GM21423 (cell line): ENCODE data around the gene PPP1R1B.

Experiments
- ATAC-seq: cut with Tn5 transposase; IDR thresholded peaks from one replicate; pipeline ENCODE4 v1.9.1; 2021; ENCODE audit warnings: mild to moderate bottlenecking, moderate library complexity; ENCODE audit not compliant: unreplicated experiment

The PPP1R1B gene

DNA sequence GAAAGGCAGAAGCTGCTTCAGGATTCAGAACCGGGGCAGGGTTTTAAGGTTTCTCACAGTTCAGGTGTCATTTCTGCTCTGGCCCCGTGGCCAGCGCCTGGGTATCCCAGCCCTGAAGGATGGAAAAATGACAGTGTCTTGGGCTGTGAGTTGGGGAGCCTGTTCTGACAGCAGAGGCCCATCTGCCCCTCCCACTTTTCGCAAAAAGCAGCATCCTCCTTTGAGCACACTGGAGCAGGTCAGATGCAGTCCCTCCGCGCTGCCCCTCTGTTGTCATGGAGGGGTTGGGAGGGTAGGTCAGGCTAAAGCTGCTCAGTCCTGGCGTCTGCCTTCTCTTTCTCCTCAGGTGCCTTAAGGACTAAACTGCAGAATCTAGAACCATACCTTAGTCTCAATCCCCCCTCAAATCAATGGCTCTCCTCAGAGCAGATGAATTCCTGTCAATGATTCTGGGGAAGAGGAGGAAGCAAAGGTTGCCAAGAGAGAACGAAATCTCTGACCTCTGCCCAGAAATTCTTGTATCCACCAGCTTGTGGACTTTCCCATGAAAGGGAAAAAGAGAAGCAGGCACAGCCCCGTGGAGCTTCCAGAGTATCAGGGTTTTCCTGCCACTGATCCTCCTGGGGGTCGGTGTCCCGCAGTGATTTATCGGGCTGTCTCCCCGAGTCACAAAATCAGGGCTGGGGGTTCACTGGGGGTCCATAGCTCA, 26.3 kb upstream of the PPP1R1B start:
- no peak for ATAC-seq

DNA sequence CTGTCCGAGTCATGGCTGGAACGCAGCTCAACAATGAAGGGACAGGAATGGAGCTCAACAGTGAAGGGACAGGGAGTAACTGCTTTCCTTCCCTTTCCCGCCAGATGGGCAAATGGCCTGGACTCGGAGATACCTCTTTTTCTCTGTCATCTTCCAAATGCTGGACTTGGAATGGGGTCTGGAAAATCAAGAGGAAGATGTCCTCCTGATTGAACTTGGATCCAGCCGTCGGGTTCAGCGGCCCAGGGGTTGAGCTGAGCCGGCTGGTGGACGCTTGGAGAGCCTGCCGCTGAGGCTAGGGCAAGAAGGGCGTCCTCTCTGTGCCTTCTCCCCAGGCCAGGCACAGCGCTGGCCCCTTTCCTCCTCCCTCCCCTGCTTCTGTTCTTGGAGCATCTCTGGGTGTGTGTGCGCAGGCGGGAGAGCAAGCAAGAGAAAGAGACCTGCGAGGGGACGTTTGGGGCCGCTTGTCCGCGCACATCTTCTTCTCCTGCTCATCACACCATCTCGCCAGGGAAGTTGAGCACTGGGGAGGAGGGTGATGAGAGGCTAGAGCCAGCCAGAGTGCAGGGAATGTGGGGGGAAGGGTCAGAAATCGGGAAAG, 25.7 kb upstream of the PPP1R1B start:
- ATAC-seq, result no peak

DNA sequence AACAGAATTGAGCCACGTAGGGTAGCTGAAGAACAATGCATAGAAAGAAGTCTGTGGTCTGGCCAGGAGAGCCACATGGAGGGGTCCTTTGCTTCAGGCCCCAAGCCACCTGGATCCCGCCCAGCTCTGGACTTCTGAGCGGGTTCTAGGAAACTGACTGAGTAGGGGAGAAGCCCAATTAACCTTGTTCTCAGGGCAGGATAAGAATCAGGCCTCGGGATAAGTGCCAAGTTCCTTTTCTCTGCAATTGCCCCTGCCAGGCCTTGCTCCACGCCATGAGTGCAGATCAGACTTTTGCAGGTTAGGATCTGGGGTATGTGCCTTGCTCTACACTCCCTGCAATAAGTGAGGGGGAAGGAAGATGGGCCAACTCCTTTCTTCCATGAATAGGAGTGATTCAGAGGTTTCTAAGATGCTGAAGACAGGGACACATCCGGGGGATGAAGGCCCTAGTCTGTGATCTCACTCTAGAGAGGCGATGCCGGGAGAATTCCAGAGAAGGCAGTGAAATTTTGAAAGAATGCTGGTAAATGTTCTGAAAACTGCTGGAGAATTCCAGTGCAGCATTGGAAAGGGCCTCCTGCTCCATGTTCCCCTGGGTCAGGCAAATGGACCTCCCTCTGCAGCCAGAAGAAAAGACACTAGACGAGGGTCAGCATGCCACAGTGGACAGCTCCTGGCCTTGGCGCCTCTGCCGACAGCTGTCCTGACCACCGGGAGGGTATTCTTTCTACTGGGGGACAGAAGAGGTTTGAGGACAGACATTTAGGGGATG, 24.8 kb upstream of the PPP1R1B start:
- no peak for ATAC-seq

DNA sequence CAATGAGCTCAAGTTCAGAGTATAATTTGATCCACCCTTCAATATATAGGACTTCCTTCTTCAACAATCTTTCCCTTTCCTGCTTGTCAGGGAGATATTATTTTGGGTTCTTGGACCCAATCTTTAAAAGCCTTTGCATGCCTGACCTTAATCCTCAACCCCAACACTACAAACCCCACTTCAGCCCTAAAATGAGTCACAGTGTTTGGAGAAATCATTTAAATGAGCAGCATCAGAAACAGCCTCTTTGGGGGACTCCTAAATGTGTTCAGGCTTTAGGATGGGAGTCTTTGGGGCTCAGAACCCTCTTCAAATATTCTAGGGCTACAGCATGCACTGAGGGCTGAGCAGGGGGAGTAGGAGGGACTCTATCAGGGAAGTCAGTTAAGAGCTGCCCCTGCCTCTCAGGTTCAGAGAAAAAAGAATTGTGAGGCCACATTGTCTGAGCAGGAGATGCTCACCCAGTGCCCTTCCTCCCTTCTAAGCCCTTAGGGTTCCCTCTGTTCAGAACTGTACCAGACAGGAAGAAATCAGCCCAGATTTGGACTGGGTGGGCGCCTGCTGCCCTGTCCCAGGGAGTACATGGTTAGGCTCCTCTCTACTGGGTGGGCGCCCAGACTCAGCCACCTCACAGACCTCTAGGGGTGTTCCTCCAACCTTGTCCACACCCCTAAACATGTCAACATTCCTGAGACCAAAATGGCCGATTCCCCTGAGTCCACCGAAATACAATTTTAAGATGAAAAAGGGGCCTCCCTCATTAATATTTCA, 24.0 kb upstream of the PPP1R1B start:
- no peak for ATAC-seq

DNA sequence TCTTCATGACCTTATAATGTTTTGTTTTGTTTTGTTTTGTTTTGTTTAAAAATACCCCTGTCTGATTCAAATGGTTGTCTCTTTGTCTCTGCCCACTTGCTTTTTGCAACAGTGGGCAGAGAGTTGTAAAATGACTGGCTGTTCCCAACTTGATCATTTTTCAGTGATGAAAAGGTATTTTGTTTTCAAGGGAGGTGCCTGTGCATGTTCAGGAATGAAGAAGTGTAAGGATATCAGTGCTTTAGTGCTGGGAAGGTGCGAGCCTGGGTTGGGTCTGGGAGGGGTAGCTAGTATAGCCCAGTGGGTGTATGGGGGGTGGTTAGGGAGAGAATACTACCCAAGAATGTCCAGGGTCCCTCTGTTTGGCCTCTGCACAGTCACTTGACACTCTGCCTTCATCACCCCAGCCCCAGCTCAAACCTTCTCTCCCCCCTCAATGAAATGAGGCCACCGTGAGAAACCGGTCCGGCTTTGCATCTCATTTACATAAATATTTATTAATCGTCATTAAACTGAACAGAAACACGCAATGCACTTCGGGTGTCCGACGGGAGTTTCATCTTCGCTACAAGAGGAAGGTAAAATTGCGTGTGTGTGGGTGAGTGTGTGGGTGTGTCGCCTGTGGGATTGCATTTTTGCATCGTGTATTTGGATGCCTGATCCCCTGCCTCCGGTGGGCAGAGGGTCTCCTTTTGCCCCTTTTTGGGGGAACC, 23.3 kb upstream of the PPP1R1B start:
- ATAC-seq, result no peak

DNA sequence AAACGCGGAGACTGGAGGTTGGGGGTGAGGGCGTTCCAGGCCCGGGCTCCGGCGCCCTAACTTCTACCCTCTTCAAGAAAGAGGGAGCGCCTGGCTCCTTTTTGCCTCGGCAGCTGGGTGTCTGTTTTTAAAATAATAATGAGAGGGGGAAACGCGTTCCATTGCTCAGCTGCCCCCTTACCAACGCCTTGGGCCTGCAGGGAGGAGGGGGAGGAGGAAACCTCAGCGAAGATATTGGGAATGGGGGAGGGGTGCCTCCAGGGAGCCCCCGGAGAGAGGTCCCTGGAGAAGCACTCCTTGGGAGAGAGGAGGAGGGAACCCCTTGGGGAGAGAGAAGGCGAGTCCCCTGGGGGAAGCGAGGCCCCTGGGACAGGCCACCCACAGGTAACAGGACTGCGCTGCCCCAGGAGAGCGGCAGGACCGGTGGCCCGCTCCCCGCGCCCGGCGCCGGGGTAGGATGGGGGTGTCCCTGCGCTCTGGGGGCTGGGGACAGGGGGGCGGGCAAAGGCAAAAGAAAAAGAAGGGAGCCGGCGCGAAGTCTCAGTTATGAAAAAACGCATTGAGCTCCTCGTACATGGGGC, 21.8 kb upstream of the PPP1R1B start:
- no peak for ATAC-seq

DNA sequence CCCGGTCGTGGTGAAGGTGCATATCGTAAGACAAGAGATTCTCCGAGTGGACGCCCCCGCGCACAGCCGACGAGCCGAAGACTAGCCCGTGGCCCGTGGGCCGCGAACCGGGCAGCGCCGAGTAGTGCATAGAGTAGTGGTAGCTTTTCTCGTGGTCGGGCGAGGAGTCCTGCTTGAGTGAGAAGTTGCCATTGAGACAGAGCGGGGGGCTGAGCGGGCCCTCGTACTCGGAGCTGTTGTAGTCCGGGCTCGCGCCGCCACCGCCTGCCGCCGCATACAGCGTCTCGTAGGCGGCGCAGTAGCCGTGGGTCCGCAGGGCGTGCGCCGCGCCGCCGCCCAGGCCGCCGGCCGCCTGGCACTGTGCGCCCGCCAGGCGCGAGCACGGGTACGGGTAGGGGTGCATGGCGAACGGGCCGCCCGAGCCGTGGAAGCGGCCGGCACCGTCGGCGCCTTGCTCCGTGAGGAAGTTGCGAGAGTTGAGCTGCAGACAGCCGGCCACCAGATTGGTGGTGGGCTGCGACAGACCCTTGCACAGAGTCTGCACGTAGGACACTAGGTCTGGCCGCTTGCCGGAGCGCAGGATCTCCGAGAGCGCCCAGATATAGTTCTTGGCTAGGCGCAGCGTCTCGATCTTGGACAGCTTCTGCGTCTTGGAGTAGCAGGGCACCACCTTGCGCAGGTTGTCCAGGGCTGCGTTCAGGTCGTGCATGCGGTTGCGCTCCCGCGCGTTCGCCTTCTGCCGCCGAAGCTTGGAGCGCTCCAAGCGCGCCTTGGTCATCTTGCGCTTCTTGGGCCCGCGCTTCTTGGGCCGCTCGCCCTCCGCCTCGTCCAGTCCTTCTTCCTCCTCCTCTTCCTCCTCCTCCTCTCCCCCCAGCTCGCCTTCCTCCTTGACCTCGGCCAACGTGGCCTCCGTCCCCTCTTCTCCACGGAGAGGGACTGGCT, 21.0 kb upstream of the PPP1R1B start:
- ATAC-seq, result no peak

DNA sequence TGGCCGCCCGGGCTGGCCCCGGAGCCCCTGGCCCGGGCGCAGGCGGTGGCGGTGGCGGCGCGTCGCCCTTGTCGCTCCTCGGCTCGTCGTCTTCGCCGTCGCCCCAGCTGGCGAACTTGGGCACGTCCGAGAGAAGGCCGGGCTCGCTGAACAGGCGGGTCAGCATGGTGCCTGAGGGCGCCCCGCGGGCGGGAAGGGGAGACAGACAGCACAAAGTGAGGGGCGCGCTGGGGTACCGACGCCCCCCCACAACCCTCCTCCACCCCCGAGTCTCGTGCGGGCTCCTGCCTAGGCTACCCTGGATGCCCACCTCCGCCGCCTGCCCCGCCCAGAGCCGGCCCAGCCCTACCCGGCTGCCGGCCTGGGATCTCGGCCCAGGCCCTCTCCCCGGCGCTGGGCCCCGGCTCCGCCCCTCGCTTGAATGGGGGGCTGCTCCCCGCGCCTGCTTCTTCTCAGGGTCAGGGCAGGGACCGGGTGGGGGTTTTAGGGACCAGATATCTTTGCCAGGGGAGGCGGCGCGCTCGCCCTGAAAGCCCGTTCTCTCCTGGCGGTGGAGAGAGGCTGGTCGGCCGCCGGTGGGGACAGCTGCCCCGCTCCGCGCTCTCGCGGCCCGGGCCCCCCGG, 20.2 kb upstream of the PPP1R1B start:
- ATAC-seq, result no peak

DNA sequence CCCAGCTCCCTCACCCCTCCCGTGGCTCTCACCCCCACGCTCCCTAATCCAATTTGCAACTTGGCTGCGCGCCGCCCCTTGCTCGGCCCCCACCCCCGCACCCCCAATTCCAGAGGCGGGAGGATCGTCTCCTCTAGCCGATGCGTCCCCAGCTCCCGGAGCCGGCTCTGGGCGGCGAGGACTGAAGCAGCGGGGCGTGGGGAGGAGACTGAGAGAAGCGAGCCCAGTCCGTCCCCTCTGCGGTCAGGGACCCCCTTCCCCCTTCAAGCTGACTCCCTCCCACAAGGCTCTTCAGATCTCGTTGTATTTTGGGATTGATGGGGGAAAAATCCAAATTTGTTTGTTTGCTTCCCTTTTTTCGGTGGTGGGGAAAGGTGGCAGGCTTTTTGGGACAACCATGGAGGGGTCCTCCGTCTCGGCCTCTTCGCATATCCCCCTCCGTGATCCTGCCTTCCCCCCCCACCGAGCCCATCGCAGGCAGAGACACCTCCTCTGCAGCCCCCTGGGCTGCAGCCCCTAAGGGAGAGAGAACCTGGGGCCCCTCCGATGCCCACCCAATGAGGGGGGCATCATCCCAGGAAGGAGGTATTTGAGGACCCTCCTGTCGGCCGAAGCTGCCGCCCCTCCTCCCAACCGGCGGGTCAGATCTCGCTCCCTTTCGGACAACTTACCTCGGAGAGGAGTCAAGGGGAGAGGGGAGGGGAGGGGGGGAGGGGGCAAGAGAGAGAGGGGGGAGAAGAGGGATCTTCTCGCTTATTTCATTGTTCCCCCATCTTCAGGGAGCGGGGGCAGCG, 19.5 kb upstream of the PPP1R1B start:
- no peak for ATAC-seq

DNA sequence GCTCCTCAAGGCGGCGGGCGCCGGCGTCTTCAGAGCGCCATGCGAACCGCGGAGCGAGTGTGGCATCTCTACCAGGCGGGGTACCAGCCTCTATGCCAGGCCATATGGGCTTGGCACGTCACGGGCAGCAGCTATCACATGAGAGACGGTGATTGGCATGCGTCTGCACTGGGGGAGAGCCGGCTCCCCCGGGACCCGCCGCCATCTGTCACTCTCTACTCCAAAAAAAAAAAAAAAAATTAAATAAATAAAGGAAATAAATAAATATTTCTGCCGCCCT, 19.0 kb upstream of the PPP1R1B start, which contains the start of gene NEUROD2:
TSS of gene NEUROD2 (minus strand) at position 70 of the 280 bp plus-strand sequence. CDS start 1,321 bp downstream, outside the sequence.
- no peak for ATAC-seq

DNA sequence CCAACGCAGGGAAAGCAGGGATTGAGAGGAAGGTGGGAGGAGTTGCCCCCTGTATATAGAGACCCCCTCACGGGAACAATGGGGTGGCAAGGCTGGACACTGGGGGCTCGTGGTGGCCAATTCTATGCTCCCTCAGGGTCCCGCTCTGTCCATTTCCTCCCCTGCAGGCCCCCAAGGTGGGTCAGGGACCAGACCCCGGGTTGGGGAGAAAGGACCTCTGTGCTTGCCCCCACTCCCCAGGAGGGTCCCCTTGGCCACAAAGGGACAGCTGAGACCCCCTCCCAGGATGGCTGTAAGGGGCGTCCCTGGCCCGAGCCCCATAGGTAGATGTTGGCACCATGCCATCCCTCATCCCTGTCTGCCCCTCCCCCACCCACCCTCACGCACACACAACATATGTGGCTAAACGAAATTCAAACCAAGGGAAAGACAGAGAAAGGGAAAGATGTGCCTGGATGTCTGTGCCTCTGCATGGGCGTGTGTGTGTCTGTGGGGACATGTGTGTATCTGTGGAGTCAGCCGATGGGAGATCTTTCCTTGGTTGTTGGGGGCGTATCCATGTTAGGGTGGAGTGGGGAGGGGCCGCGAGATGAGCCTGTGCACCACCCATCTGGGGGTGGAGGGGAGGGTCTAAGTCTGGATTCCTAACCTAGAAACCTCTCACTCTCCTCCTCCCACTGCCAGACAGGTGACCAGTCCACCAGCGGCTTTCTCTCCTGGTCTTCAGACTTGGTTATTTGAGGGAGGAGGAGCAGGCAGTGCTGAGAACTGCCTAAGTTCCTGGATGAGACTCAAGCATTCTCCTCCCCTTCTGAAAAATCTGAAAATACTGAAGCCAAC, 18.4 kb upstream of the PPP1R1B start:
- ATAC-seq, result no peak

DNA sequence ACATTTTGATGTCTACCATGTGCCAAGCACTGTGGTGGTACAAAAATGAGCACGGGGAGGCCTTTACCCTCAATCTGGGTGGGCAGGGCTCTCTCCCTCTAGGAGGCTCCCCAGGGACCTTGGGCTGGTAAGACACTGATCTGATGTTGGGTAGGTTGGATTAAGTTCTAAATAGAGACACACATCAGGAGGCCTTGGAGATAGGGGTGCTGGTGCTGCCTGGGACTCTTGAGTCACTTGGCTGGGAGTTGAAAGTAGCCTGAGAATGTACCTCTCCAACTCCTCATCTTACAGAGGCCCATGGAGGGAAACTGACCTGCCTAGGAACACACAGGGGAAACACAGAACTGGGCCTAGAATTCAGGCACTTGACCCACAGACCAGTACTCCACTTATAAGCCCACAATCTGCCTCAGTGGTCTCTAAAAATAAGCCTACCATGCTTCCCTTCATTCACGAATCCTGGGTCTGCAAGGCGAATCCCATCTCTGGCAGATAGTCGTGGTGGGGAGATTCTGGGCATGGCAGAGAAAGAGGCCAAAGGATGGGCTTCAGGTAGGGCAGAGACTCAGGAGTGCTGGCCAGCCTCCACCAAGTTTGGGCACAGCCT, 17.2 kb upstream of the PPP1R1B start:
- no peak for ATAC-seq

DNA sequence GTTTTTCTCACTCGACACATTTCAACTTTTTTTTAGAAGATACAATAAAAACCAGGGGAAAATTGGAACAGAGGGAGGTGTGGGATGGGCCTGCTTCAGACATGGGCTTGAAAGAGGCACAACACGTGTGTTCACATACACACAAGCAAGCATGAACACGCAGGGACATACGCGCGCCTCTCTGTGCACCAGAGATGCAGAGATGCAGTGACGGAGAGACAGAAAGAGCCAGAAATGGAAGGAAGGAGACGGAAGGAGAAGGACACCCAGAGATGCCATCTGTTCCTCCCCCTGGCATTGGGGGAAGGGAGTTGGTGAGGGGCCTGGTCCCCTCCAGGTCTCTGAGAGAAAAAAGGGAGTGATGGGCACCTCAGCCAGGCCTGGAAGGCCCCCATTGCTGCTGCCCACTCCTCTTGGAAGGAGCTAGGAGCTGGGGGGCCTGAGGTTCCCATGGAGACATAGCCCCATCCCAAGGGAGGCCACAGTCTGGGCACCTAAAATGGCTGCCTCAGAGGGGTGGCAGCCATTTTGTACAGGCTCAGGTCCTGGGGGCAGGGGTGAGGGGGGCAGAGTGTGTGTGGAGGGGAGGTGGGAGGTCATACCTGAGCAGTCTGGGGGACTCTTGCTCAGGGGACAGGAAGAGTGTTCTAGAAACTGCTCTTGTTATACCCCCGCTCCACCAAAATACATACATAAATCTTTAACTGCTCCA, 15.2 kb upstream of the PPP1R1B start:
- no peak for ATAC-seq

DNA sequence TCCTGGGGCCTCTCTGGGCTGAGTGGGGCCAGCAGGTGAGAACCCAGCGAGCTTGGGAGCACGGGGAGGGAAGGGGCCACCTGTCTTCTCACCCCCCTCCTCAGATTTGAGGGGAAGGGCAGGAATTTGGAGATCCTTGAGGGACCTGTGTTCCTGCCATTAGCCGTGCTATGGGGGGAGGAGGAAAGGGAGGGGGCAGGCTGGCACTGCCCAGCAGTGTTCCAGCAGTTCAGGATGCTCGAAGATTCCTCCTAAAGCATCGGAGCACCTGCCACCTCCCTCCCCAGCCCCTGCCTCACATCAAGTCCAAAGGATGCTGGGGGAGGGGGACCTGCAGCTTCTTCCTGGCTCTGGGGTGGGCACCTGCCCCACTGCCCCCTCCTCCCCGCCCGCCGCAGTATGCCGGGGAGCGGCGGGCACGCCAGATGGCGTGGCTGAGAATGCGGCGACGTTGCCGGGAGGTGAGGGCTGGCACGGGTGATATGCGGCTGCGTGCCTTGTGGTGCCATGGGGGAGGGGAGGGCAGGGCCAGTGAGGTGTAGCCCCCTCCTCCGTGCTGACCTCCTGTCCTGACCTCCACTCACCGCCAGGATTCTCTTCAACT, 14.4 kb upstream of the PPP1R1B start:
- ATAC-seq, result no peak

DNA sequence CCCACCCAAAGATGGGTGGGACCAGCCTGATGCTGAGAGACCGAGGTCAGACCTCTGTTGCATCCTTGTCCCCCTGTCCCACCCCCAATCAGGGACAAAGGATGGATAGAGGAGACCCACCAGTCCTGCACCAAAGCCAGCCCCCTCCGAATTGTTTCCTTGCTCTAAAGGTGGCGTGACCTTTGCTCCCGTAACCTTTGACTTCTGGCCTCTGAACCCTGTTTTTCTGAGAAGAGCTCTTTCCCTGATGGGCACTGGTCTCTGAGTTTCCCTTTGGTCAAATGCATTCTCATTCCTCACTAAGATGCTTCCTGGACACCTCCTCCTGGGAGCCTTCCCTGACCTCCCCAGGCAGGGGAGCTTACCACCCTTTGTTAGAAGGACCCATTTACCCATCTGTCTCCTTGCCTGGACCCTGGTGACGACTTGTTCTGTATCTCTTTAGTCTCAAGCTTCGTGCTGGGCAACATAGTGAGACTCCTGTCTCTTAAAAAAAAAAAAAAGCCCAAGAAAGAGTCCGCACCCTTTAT, 13.8 kb upstream of the PPP1R1B start:
- no peak for ATAC-seq
